ENCODE results near the gene RUNX2. TPM values are rescaled to one million over a fixed set of nuclear protein-coding genes. Genes with fewer than 3 reads are reported as not detected.

RUNX2 gene
- total and polyA plus RNA-seq, 5 donors = 0.26 to 0.93 (median 0.39) TPM

- ATAC-seq (no peak), DNase-seq (no peak)
- Histone ChIP-seq H3K4me1 (ENCODE audit: control insufficient read depth, insufficient read depth, low read length) (peaks cover 11% of the 10 kb centered on the region), H3K27me3 (ENCODE audit: control insufficient read depth, insufficient read depth) (no peaks in the 10 kb centered on the region), H3K9me3 (ENCODE audit: control insufficient read depth, low read length) (no peaks in the 10 kb centered on the region), H3K4me3 (ENCODE audit: low read length) (no peak overlapping the region), H3K27ac (ENCODE audit: low read length) (no peak overlapping the region)
- intact Hi-C loops (cut with DNase I) = no loop called here
- WGBS = 54% methylated on average over 4 of the region's 4 CpGs
Measured at GRCh38 chr6:45566882-45567281, 238.8 kb downstream of the RUNX2 start.

- ATAC-seq = no peak
- Histone ChIP-seq H3K4me1 (ENCODE audit: control insufficient read depth, insufficient read depth, low read length) (peaks cover 9% of the 10 kb centered on the region), H3K27ac (ENCODE audit: low read length) (no peak overlapping the region), H3K9me3 (ENCODE audit: control insufficient read depth, low read length) (no peaks in the 10 kb centered on the region), H3K4me3 (ENCODE audit: low read length) (no peak overlapping the region), H3K27me3 (ENCODE audit: control insufficient read depth, insufficient read depth) (no peaks in the 10 kb centered on the region)
- 94% methylated on average over 2 of the region's 2 CpGs for WGBS
- intact Hi-C loops (cut with DNase I) = no loop called here
- DNase-seq = no peak
Measured at GRCh38 chr6:45567879-45568278, 239.7 kb downstream of the RUNX2 start.

GRCh38 chr6:45568626-45569025 is 240.5 kb downstream of the RUNX2 start:
- intact Hi-C loops (cut with DNase I) = no loop called here
- no peak for DNase-seq
- Histone ChIP-seq H3K9me3 (ENCODE audit: control insufficient read depth, low read length) (no peaks in the 10 kb centered on the region), H3K4me3 (ENCODE audit: low read length) (no peak overlapping the region), H3K27ac (ENCODE audit: low read length) (no peak overlapping the region), H3K4me1 (ENCODE audit: control insufficient read depth, insufficient read depth, low read length) (peaks cover 6% of the 10 kb centered on the region), H3K27me3 (ENCODE audit: control insufficient read depth, insufficient read depth) (no peaks in the 10 kb centered on the region)
- WGBS = 74% methylated on average over 5 of the region's 5 CpGs
- ATAC-seq = peak in 1 of 2 donors; percentile 14

GRCh38 chr6:45569210-45569945 is 241.2 kb downstream of the RUNX2 start:
- intact Hi-C loops (cut with DNase I) = no loop called here
- 59% methylated on average over 6 of the region's 6 CpGs for WGBS
- H3K27ac ChIP-seq (ENCODE audit: low read length) = no peak overlapping the region
- no peak overlapping the region for H3K4me3 ChIP-seq (ENCODE audit: low read length)
- DNase-seq (peak in 2 of 3 donors; percentile 61 to 65), ATAC-seq (peak; percentile 51 to 62)
- H3K9me3 ChIP-seq (ENCODE audit: control insufficient read depth, low read length) = no peaks in the 10 kb centered on the region
- peaks cover 6% of the 10 kb centered on the region for H3K4me1 ChIP-seq (ENCODE audit: control insufficient read depth, insufficient read depth, low read length)
- no peaks in the 10 kb centered on the region for H3K27me3 ChIP-seq (ENCODE audit: control insufficient read depth, insufficient read depth)

- 83% methylated on average over 3 of the region's 3 CpGs for WGBS
- DNase-seq (no peak), ATAC-seq (no peak)
- Histone ChIP-seq H3K9me3 (ENCODE audit: control insufficient read depth, low read length) (no peaks in the 10 kb centered on the region), H3K4me1 (ENCODE audit: control insufficient read depth, insufficient read depth, low read length) (peaks cover 4% of the 10 kb centered on the region), H3K27ac (ENCODE audit: low read length) (no peak overlapping the region), H3K4me3 (ENCODE audit: low read length) (no peak overlapping the region), H3K27me3 (ENCODE audit: control insufficient read depth, insufficient read depth) (no peaks in the 10 kb centered on the region)
- intact Hi-C loops (cut with DNase I) = no loop called here
Measured at GRCh38 chr6:45571159-45571558, 243.0 kb downstream of the RUNX2 start.

GRCh38 chr6:45572833-45573232 is 244.7 kb downstream of the RUNX2 start:
- DNase-seq (no peak), ATAC-seq (no peak)
- no peak overlapping the region for H3K27ac ChIP-seq (ENCODE audit: low read length)
- no peak overlapping the region for H3K4me3 ChIP-seq (ENCODE audit: low read length)
- H3K27me3 ChIP-seq (ENCODE audit: control insufficient read depth, insufficient read depth) = no peaks in the 10 kb centered on the region
- 87% methylated on average over 4 of the region's 4 CpGs for WGBS
- H3K4me1 ChIP-seq (ENCODE audit: control insufficient read depth, insufficient read depth, low read length) = peaks cover 4% of the 10 kb centered on the region
- intact Hi-C loops (cut with DNase I) = no loop called here
- no peaks in the 10 kb centered on the region for H3K9me3 ChIP-seq (ENCODE audit: control insufficient read depth, low read length)

- DNase-seq = no peak
- H3K4me1 ChIP-seq (ENCODE audit: control insufficient read depth, insufficient read depth, low read length) = peaks cover 4% of the 10 kb centered on the region
- no peaks in the 10 kb centered on the region for H3K9me3 ChIP-seq (ENCODE audit: control insufficient read depth, low read length)
- WGBS = 89% methylated on average over 6 of the region's 6 CpGs
- no peaks in the 10 kb centered on the region for H3K27me3 ChIP-seq (ENCODE audit: control insufficient read depth, insufficient read depth)
- H3K27ac ChIP-seq (ENCODE audit: low read length) = no peak overlapping the region
- no peak overlapping the region for H3K4me3 ChIP-seq (ENCODE audit: low read length)
- intact Hi-C loops (cut with DNase I) = no loop called here
- no peak for ATAC-seq
Measured at GRCh38 chr6:45574014-45574461, 245.9 kb downstream of the RUNX2 start.

- Histone ChIP-seq H3K4me3 (ENCODE audit: low read length) (no peak overlapping the region), H3K27ac (ENCODE audit: low read length) (no peak overlapping the region), H3K4me1 (ENCODE audit: control insufficient read depth, insufficient read depth, low read length) (no peaks in the 10 kb centered on the region), H3K9me3 (ENCODE audit: control insufficient read depth, low read length) (no peaks in the 10 kb centered on the region), H3K27me3 (ENCODE audit: control insufficient read depth, insufficient read depth) (no peaks in the 10 kb centered on the region)
- DNase-seq (no peak), ATAC-seq (no peak)
- 84% methylated on average over 1 of the region's 1 CpG for WGBS
- intact Hi-C loops (cut with DNase I) = no loop called here
Measured at GRCh38 chr6:45574885-45575284, 246.8 kb downstream of the RUNX2 start.

GRCh38 chr6:45576648-45577624 is 248.8 kb downstream of the RUNX2 start:
- DNase-seq (peak; percentile 51 to 84 (median 81)), ATAC-seq (peak; percentile 69 to 87)
- Histone ChIP-seq H3K27ac (ENCODE audit: low read length) (no peak overlapping the region), H3K4me3 (ENCODE audit: low read length) (no peak overlapping the region), H3K27me3 (ENCODE audit: control insufficient read depth, insufficient read depth) (no peaks in the 10 kb centered on the region), H3K9me3 (ENCODE audit: control insufficient read depth, low read length) (no peaks in the 10 kb centered on the region), H3K4me1 (ENCODE audit: control insufficient read depth, insufficient read depth, low read length) (no peaks in the 10 kb centered on the region)
- intact Hi-C loops (cut with DNase I) = no loop called here
- WGBS = 69% methylated on average over 15 of the region's 15 CpGs

- DNase-seq = no peak
- no peak for ATAC-seq
- 51% methylated on average over 9 of the region's 9 CpGs for WGBS
- no peak overlapping the region for H3K27ac ChIP-seq (ENCODE audit: low read length)
- intact Hi-C loops (cut with DNase I) = no loop called here
- H3K27me3 ChIP-seq (ENCODE audit: control insufficient read depth, insufficient read depth) = no peaks in the 10 kb centered on the region
- H3K4me1 ChIP-seq (ENCODE audit: control insufficient read depth, insufficient read depth, low read length) = no peaks in the 10 kb centered on the region
- no peaks in the 10 kb centered on the region for H3K9me3 ChIP-seq (ENCODE audit: control insufficient read depth, low read length)
- H3K4me3 ChIP-seq (ENCODE audit: low read length) = no peak overlapping the region
Measured at GRCh38 chr6:45577836-45578504, 249.8 kb downstream of the RUNX2 start.

GRCh38 chr6:45584127-45584526 is 256.0 kb downstream of the RUNX2 start:
- intact Hi-C loops (cut with DNase I) = no loop called here
- 71% methylated on average over 2 of the region's 2 CpGs for whole genome bisulfite sequencing
- Histone ChIP-seq H3K4me3 (ENCODE audit: low read length) (no peak overlapping the region), H3K9me3 (ENCODE audit: control insufficient read depth, low read length) (no peaks in the 10 kb centered on the region), H3K4me1 (ENCODE audit: control insufficient read depth, insufficient read depth, low read length) (no peaks in the 10 kb centered on the region), H3K27ac (ENCODE audit: low read length) (no peak overlapping the region), H3K27me3 (ENCODE audit: control insufficient read depth, insufficient read depth) (no peaks in the 10 kb centered on the region)
- ATAC-seq = no peak
- no peak for DNase-seq

Measured in right cardiac atrium (tissue), 5 donors.